Gastrocnemius medialis (tissue), 4 donors: ENCODE results near the gene DIP2C. TPM values are rescaled to one million over a fixed set of nuclear protein-coding genes. Genes with fewer than 3 reads are reported as not detected.

Experiments used
- ATAC-seq, 2 donors: fragments of 150-250 bp; one replicate each; pipeline ENCODE4 v1.9.1; 2016
- DNase-seq, 2 donors: peaks; one replicate each; pipeline ENCODE4 v3.0.0-alpha.2; 2019
- H3K27ac ChIP-seq, 4 donors: fragments of 200-600 bp; sonication (generic); 1 replicate in 1 of 4; 2 replicates in 3 of 4; pipeline ENCODE4 v1.5.1; 2016 to 2018; ENCODE audit warnings: mild to moderate bottlenecking in 2 of 4, moderate library complexity in 1 of 4
- H3K27me3 ChIP-seq, 3 donors: fragments of 200-600 bp; sonication (generic) in 2 of 3; 1 replicate in 1 of 3; 2 replicates in 2 of 3; pipeline versions ENCODE4 v1.5.1 to v1.6.0; 2016 to 2019; ENCODE audit warnings: mild to moderate bottlenecking in 1 of 3, moderate library complexity in 1 of 3
- H3K36me3 ChIP-seq, 2 donors: fragments of 200-600 bp; sonication (generic) in 1 of 2; one replicate each; pipeline ENCODE4 v1.5.1; 2017 to 2018
- H3K4me1 ChIP-seq, 2 donors: fragments of 200-600 bp; sonication (generic) in 1 of 2; one replicate each; pipeline ENCODE4 v1.5.1; 2016 to 2017; ENCODE audit warnings: mild to moderate bottlenecking in 2 of 2
- H3K4me3 ChIP-seq, 4 donors: fragments of 200-600 bp; sonication (generic) in 3 of 4; 1 replicate in 1 of 4; 2 replicates in 3 of 4; pipeline ENCODE4 v1.5.1; 2016 to 2019; ENCODE audit warnings: mild to moderate bottlenecking in 2 of 4
- H3K9me3 ChIP-seq, 3 donors: fragments of 200-600 bp; sonication (generic) in 2 of 3; 1 replicate in 1 of 3; 2 replicates in 2 of 3; pipeline ENCODE4 v1.5.1; 2016 to 2019
- POLR2A ChIP-seq, 2 donors: fragments of 450-650 bp; IDR thresholded peaks; one replicate each; pipeline ENCODE4 v1.6.1; 2017; ENCODE audit warnings: antibody characterized with exemption in 2 of 2, mild to moderate bottlenecking in 2 of 2, moderate library complexity in 2 of 2
- in situ Hi-C, 4 donors: fragments of 200-750 bp; cut with MboI; loops; one replicate each; pipeline versions ENCODE4 v1.15.0 to v1.8.0; 2017; ENCODE audit warnings: low sequenced_read_pairs in 4 of 4
- intact Hi-C: fragments of 100-400 bp; cut with DNase I; formaldehyde crosslinking; loops from one replicate; pipeline ENCODE4 v1.15.1; 2023; ENCODE audit warnings: low total_unique reads
- total RNA-seq, 4 donors: library from RNA; depleted of rRNA; stranded (reverse); fragments of >200 nt; gene quantifications; one replicate each; pipeline versions ENCODE4 v1.1.0 to v1.2.3, GENCODE V29; 2016
- TF ChIP-seq, protein P1 (sequence below), 5 experiments: fragments of 450-650 bp in 3 of 5; fragments of 200-600 bp in 2 of 5; sonication (generic) in 2 of 5; IDR thresholded peaks in 4 of 5; conservative IDR thresholded peaks in 1 of 5; 1 replicate in 4 of 5; 2 replicates in 1 of 5; pipeline ENCODE4 v1.5.1; 2016 to 2019; ENCODE audit warnings: antibody characterized with exemption in 5 of 5, mild to moderate bottlenecking in 3 of 5, moderate library complexity in 3 of 5

DIP2C gene
- total RNA-seq, 4 donors from 2014 or later = 19.1 to 60.0 (median 30.2) TPM

DNA sequence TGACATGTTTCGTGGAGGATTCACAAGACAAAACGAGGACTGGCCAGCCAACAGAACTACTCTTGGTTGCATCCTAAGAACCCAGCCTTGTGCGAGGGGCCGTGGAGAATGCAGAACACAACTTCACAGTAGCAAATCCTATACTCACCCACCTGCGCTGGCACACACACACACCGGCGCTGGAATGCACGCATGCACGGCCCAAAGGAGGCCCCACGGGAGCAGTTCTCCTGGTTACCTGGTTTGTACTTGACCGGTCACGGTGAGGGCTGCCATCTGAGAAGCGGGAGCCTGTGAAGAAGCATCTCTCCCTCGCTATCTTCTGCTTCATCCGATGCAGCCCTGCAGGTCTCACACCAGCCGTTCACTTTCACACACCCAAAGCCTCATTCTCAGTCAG, 416.4 kb downstream of the DIP2C start:
- Histone ChIP-seq H3K27ac (no peak overlapping the region), H3K27me3 (no peaks in the 10 kb centered on the region), H3K9me3 (no peaks in the 10 kb centered on the region), H3K4me3 (no peak overlapping the region), H3K36me3 (peaks cover 0 to 10% of the 10 kb centered on the region in 2 donors), H3K4me1 (no peaks in the 10 kb centered on the region)
- in situ Hi-C loops (no loop called here), intact Hi-C loops (no loop called here)
- no peak for TF ChIP-seq POLR2A (IDR thresholded peaks at IDR 0.05)
- TF ChIP-seq, protein P1, sequence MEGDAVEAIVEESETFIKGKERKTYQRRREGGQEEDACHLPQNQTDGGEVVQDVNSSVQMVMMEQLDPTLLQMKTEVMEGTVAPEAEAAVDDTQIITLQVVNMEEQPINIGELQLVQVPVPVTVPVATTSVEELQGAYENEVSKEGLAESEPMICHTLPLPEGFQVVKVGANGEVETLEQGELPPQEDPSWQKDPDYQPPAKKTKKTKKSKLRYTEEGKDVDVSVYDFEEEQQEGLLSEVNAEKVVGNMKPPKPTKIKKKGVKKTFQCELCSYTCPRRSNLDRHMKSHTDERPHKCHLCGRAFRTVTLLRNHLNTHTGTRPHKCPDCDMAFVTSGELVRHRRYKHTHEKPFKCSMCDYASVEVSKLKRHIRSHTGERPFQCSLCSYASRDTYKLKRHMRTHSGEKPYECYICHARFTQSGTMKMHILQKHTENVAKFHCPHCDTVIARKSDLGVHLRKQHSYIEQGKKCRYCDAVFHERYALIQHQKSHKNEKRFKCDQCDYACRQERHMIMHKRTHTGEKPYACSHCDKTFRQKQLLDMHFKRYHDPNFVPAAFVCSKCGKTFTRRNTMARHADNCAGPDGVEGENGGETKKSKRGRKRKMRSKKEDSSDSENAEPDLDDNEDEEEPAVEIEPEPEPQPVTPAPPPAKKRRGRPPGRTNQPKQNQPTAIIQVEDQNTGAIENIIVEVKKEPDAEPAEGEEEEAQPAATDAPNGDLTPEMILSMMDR (IDR thresholded peaks at IDR 0.05 in 4 of 5, conservative IDR thresholded peaks at IDR 0.05 in 1 of 5) = no peak
- DNase-seq (no peak), ATAC-seq (no peak)

DNA sequence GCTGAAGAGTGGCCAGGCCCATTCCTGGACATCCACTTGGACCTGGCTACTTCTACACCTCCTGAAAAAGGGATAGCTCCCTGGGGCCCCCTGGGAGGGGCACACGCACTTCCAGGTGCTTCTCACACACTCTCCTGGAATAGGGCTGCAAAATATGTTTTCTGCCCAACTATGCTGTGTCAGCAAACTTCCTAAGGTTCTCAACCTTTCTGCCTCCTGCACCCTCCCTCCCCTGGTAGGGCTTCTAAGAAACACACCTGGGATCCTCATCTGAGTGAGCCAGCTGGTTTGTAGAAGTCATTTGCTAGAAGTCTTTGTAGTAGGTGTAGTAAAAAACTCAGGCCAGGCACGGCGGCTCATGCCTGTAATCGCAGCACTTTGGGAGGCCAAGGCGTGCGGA, 417.7 kb downstream of the DIP2C start:
- no peak for DNase-seq
- intact Hi-C loops (no loop called here), in situ Hi-C loops (no loop called here)
- H3K36me3 ChIP-seq = peaks cover 0 to under 1% of the 10 kb centered on the region in 2 donors
- TF ChIP-seq, protein P1 (IDR thresholded peaks at IDR 0.05 in 4 of 5, conservative IDR thresholded peaks at IDR 0.05 in 1 of 5) = no peak
- no peak for TF ChIP-seq POLR2A (IDR thresholded peaks at IDR 0.05)
- H3K9me3 ChIP-seq = no peaks in the 10 kb centered on the region
- no peak overlapping the region for H3K27ac ChIP-seq
- H3K4me1 ChIP-seq = no peaks in the 10 kb centered on the region
- no peak for ATAC-seq
- no peak overlapping the region for H3K4me3 ChIP-seq
- H3K27me3 ChIP-seq = no peaks in the 10 kb centered on the region

DNA sequence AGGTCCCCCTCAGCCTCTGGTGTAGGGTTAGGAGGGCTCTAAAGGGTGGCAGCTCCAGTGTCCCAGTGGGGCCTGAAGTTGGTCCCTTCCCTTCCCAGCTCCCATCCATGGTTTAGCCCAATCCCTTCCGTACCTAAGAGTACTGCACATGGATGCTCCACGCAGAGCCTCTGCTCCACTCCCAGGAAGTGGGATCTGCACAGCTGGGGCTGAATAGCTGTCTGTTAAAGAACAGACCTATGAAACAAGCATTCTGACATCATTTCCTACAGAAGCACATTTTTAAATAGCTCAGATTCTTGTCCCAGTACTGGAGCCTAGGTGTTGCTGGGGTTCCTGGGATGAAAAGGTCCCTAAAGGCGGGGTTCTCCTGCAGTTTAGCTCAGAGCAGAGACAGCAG, 418.3 kb downstream of the DIP2C start:
- in situ Hi-C loops = no loop called here
- Histone ChIP-seq H3K4me3 (no peak overlapping the region), H3K27ac (no peak overlapping the region), H3K4me1 (no peaks in the 10 kb centered on the region), H3K9me3 (no peaks in the 10 kb centered on the region), H3K36me3 (no peaks in the 10 kb centered on the region), H3K27me3 (no peaks in the 10 kb centered on the region)
- no peak for TF ChIP-seq POLR2A (IDR thresholded peaks at IDR 0.05)
- TF ChIP-seq, protein P1 (IDR thresholded peaks at IDR 0.05 in 4 of 5, conservative IDR thresholded peaks at IDR 0.05 in 1 of 5) = no peak
- intact Hi-C loops = no loop called here
- DNase-seq (no peak), ATAC-seq (no peak)

DNA sequence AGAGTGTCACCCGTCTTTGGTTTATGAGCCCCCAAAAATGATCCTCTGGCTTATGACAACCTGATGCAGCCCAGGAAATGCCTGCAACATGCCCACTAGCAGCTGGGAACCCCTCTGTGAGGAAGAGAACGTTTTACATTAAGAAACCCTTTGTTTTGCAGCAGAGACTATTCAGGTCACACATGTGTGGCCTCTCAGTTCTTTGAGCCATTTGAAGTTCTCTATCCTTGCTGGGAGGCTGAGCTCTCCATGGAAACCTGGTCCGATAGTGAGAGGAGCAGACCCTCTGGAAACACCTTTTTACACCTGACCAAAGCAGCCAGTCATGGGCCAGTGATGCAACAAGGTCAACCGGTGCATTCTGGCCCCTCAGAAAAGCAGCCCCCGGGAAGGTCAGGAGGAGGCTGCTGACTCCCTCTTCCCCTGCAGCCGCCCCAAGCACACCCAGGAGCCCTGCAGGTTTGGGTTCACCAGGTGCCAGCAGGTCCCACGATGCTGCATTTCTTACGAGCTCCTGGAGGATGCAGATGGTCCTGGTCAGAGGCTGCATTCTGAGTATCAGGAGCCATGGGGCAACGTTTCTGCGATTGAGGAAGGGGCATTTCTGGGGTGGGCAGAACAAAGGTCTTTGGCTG, 419.9 kb downstream of the DIP2C start:
- no peaks in the 10 kb centered on the region for H3K27me3 ChIP-seq
- no peak for ATAC-seq
- H3K4me1 ChIP-seq = no peaks in the 10 kb centered on the region
- no peak for TF ChIP-seq POLR2A (IDR thresholded peaks at IDR 0.05)
- TF ChIP-seq, protein P1 (IDR thresholded peaks at IDR 0.05 in 4 of 5, conservative IDR thresholded peaks at IDR 0.05 in 1 of 5) = no peak
- in situ Hi-C loops = no loop called here
- no peaks in the 10 kb centered on the region for H3K36me3 ChIP-seq
- intact Hi-C loops = no loop called here
- DNase-seq = no peak
- H3K9me3 ChIP-seq = no peaks in the 10 kb centered on the region
- H3K27ac ChIP-seq = no peak overlapping the region
- H3K4me3 ChIP-seq = no peak overlapping the region

DNA sequence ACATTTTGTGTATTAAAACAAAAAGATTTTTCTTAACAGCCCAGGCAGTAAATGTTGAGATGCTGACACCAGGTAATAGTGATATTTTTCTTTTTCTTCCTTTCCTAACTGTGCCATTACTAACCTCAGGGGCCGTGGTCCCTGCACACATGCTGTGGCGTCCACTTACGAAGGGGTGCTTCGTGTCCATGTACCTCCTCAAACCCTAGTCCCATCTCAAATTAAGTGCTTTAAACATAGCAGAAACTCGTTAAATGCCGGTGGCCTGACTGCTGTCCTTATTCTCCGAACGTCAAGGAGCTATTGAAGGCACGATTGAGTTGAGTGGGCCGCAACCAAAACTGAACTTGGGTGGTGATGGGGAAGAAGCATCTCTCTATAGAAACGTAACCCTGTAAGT, 421.8 kb downstream of the DIP2C start:
- no peaks in the 10 kb centered on the region for H3K9me3 ChIP-seq
- in situ Hi-C loops (no loop called here), intact Hi-C loops (no loop called here)
- no peaks in the 10 kb centered on the region for H3K27me3 ChIP-seq
- H3K36me3 ChIP-seq = no peaks in the 10 kb centered on the region
- no peaks in the 10 kb centered on the region for H3K4me1 ChIP-seq
- TF ChIP-seq, protein P1 (IDR thresholded peaks at IDR 0.05 in 4 of 5, conservative IDR thresholded peaks at IDR 0.05 in 1 of 5) = no peak
- no peak for TF ChIP-seq POLR2A (IDR thresholded peaks at IDR 0.05)
- DNase-seq (no peak), ATAC-seq (no peak)
- H3K27ac ChIP-seq = no peak overlapping the region
- no peak overlapping the region for H3K4me3 ChIP-seq
